ENCODE measurements around the gene NTN3.

DNA sequence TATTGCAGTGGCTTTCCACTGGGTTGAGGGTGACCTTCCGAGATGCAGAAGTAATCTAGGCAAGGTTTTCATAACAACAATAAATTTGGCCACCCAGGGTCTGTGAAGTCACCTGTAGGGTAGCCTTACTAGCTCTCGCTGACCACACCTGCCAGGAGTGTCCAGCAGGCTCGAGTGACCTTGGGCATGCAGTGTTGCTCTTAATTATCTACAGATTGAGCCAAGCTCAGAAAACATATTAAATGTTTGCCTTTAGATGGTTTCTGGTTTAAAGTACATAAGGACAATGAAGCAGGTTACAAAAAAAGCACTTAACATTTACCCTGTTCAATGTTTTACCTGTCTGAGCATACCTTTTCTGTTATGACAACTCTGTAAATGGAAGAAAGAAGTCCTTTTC, 5.6 kb downstream of the NTN3 start:
- TF ChIP-seq, protein P1, sequence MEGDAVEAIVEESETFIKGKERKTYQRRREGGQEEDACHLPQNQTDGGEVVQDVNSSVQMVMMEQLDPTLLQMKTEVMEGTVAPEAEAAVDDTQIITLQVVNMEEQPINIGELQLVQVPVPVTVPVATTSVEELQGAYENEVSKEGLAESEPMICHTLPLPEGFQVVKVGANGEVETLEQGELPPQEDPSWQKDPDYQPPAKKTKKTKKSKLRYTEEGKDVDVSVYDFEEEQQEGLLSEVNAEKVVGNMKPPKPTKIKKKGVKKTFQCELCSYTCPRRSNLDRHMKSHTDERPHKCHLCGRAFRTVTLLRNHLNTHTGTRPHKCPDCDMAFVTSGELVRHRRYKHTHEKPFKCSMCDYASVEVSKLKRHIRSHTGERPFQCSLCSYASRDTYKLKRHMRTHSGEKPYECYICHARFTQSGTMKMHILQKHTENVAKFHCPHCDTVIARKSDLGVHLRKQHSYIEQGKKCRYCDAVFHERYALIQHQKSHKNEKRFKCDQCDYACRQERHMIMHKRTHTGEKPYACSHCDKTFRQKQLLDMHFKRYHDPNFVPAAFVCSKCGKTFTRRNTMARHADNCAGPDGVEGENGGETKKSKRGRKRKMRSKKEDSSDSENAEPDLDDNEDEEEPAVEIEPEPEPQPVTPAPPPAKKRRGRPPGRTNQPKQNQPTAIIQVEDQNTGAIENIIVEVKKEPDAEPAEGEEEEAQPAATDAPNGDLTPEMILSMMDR (IDR thresholded peaks at IDR 0.05 in 8 of 11, conservative IDR thresholded peaks at IDR 0.05 in 3 of 11): no peak
- no peak for TF ChIP-seq POLR2AphosphoS5 (IDR thresholded peaks at IDR 0.05)
